NCI-H748 (cell line): ENCODE data around the gene MACROH2A2.

Experiments used
- DNase-seq: peaks from one replicate; lab custom pipeline; 2025; ENCODE audit not compliant: unreplicated experiment; lab: John Stamatoyannopoulos, UW

MACROH2A2 gene

DNA sequence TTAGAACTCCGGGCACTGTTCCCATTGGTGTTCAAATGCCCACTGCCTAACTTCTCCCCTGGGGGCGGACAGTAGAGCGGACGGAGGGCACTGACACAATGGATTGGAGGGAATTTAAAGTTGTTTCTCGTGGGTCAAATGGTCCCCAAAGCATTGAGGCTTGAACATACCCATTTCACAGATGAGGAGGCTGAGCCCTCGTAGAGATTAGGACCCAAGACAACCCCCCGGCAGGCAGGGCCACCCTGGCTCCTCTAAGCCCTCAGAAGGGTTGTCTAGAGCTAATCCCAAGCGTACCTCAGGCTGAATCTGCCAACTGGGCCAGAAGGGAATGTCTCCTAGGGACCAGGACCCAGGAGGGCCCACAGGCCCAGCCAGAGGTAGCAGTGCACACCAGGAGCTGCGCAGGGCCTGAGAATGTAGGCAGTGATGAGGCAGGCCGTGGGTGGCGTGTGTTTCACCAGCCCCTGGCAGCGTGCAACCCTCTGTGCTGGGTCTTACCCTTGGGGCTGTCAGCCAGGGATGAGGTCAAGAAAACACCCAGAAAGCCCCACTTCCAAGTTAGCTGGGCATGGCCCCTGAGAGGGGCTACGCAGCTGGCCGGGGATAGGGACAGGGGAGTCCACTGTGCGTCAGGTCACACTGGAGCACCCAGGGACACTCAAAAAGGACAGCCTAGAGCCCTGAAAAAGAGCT lies 74.2 kb downstream of the MACROH2A2 start:
- DNase-seq = no peak

DNA sequence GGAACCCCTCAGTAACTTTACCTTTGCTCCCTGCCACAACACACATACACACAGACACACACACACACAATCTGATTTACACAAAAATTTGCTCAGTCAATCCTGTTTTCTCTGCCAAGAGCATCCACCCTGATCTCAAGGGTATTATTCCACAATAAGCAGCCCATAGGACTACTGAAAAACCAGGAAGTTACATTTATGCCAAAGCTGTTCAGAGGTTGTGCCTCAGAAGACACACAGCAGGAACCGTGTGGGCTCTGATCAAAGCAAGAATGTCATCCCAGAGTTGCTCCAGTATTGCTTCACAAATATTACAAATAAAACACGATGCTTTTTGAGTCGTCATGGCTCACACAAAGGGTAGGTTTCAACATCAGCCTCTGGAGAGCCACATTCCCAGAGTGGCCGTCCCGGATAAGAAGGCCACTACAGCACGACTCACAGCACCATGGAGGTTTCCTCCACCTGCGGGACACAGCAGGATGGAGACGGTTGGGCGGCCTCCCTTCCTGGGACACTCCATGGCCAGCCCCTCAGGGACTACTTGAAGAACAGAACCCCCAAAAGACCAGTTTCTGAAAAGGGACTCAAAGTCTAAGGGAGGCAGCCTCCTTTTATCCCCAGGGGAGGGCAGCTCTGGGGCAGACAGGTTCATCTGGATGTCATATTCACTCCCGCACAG lies 78.4 kb downstream of the MACROH2A2 start:
- no peak for DNase-seq

DNA sequence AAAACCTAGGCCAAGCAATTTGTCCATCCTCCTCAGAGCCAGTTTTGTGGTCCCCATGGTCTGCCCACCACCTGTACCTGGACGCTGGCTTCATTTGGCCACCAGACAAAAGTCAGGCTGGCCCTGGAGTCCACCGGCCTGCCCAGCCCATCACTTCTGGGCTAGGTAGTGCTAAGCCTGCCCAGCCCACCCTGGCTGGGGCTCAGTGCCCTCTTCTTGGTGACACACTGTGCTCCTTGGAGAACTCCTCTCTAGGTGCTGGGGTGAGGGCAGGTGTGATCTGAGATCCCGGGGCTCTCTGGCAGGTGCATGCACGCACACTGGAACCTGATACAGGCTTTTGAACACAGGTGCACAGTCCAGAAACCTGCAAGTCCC lies 78.9 kb downstream of the MACROH2A2 start:
- DNase-seq = no peak

DNA sequence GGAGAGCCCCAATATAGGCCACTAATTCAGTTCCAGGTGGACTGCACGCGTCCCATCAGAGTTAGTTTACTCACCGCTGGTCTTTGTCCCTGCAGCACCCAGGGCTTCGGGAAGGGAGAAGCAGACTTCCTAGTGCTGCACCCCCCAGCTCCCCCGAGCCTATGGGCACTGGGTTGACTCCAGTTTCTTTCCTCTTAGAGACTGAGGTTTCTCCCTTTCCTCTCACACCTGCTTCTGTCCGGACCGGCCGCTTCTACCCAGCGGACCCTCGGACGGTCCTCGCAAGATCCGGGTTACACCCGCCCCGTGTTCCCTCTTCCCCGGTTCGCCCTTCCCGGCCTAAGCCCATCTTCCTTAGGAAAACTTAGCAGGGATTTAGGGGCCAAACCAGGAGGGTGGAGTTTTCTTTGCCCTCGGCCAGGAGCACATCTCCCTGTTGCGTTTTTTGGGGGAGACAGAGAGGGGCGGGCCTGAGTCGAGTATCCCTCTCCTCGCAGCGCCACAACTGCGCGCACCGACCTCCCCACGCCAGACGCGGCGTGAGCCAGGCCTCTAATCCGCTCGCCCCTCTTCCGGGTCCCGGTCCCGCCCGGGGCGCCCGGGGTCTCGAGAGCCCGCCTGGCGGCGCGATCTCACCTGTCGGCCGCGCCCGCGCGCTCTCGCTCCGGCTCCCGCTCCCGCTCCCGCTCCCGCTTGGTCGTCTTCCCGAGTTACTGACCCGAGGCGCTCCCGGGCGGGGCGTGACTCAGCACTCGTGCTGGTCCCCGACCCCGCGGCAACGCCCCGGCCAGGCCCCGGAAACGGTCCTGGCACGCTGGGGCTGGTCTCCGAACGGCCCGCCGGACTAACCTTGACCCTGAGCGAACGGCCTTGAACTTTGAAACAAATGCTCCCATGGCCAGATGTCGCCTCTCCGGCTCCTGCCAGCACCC lies 79.7 kb downstream of the MACROH2A2 start, which contains the start of gene AIFM2:
AIFM2 (minus strand) TSS at position 728 of the 932 bp plus-strand sequence. CDS start 8,741 bp downstream, outside the sequence.
- DNase-seq = peak; percentile 67

DNA sequence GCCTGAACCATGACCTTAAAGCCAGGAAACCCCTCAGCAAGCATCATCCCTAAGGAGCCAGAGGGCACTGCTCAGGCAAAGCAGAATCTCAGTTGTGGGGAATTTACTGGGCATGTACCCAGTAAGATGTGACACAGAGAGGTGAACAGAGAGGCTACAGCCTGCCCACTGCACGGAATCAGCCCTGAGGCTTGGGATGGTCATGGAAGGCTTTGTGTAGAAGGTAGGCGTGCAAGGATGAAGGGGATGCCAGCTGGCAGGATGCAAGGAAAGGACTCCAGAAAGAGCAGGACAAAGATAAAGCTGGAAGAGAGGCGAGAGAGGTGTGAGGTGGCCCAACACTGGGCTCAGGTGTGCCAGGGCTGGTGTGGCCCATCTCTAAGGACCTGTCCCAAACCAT lies 82.4 kb downstream of the MACROH2A2 start:
- no peak for DNase-seq

DNA sequence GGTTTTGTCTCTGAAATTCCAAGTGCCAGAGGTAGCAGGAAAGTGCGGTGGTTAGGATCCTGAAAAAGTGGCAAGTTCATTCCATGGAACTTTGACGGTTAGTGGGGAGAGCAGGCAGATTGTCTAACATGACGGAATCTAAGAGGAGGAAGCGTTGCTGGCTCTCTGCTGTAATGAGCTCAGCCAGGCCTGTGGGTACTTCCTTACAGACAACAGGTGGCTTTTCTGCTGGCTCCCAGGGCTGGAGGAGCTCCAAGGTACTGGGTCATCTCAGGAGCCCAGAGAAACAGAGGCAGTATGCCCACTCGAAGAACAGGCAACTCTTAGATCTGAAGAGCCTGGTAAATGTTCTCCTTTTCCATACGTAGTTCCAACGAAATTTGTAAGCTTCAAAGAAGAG lies 83.0 kb downstream of the MACROH2A2 start:
- DNase-seq = no peak

DNA sequence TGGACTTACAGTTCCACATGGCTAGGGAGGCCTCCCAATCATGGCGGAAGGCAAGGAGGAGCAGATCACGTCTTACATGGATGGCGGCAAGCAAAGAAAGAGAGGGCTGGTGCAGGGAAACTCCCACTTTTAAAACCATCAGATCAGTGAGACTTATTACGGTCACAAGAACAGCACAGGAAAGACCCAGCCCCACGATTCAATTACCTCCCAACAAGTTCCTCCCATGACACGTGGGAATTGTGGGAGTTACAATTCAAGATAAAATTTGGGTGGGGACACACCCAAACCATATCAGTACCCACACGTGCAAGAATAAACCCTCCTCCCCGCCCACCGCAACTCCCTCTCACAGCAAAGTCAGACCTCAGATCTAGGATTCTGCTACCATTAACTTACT lies 84.5 kb downstream of the MACROH2A2 start:
- no peak for DNase-seq

DNA sequence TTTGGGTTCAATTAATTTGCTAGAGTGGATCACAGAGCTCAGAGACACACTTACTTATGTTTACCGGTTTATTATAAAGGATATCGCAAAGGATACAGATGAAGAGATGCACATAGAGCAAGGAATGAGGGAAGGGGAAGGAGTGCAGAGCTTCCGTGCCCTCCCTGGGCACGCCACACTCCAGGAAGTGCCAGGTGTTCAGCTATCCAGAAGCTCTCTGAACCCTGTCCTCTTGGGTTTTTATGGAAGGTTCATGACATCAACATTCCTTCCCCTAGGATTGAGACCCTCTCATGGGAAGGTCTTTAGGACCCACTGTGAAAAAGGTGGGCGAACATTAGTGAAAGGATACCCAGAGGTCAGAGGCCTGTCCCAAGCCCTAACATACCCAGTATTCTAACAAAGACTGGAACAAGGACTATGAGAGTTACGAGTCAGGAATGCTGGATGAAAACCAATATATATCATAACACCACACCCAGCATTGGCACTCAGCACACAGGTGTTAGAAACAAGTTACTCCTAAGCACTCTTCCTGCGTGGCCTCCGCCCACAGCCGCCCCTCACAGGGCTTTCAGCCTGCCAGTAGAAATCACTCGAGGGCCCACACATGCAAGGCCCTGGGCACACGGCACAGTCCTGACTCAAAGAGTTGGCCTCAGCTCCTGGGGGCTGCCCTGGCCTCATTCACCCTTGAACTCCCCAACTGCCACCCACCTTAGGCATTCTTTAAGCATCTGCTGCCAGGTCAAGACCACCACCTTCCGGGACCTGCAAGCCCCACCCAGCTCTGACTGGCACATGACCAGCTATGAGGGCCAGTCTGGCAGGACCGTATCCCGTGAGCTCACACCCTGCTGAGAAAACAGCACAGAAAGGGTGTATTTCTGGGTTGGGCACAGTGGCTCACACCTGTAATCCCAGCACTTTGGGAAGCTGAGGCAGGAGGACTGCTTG lies 85.6 kb downstream of the MACROH2A2 start:
- no peak for DNase-seq

DNA sequence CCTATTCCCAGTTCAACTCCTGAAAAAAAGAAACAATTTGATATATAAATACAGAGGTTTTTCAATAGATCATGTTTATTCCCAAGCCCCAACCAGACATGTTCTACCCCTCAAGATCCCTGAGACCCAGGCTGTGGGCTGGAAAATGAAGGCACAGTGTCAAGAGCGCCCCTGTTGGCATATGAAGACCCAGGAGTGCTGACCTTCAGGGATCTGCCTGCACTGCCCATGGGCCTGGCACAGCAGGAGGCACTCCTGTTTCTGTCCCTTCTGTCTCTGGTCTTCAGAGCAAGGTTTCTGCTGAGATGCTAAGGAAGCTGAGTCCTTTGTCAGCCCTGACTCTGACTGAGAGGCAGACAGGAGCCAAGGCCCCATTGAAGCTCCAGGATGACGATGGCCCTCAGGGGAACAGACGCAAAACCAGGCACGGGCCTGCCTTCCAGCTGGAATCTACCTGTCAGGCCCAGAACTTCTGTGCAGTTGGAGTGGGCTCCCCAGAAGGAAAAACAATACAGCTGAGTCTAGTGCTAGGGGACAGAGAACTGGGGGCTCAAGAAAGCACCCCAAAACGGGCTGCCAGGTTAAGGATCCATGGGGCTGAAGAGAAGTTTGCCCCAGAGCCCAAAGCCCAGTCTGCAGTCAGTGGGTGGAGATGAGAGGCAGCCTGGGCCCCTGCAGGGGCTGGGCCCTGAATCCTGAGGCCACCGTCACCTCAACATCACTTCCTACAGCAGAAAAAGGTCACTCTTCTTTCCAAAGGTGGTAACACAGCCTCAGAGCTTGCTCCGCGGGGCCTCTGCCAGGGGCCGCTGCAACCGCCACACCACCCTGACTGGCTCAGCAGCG lies 86.7 kb downstream of the MACROH2A2 start:
- DNase-seq = no peak

DNA sequence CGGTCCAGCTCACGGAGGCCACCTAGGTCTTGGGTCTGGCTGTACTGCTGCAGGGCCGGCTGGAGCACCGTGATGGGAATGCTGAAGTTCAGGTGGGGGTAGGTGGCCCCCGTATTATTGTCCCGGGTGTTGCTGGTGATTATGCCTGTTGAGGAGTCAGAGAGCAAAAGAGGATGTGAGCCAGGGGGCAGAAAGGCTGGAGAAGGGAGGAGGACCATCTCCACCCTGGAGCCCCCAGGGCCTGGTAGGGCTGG lies 87.3 kb downstream of the MACROH2A2 start:
- DNase-seq = no peak

DNA sequence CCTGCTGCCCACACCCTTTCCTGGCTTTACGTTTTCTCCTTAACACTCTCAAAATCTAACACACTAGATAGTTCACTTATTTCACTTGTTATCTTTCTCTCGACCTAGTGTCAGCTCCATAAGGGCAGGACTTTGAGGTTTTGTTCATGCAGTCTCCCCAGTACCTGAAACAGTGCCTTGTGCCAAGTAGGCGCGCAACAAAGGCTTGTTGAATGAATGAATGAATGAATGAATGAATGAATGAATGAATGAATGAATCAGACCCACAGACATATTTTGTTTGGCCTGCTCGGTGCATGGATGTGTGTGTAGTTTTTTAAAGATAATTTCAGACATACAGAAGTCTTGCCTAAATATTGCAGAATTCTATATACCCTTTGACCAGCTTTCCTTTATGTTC lies 87.7 kb downstream of the MACROH2A2 start:
- no peak for DNase-seq

DNA sequence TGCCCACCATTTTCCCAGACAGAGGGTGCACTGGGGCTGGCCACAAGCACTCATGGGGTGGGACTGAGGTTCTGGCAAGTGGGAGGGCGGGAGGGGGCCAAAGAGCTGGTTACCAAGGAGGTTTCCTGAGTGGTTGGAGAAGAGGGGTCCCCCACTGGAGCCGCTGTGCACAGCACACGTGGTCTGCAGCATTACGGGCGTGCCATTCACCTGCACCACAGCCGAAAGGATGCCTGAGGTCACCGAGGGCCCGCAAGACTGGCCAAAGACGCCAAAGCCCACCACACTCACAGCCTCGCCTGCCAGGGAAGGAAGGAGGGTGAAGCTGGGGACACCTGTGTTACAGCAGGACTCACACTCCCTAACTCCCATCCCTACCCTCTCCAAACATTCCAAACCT lies 89.9 kb downstream of the MACROH2A2 start:
- DNase-seq = no peak

DNA sequence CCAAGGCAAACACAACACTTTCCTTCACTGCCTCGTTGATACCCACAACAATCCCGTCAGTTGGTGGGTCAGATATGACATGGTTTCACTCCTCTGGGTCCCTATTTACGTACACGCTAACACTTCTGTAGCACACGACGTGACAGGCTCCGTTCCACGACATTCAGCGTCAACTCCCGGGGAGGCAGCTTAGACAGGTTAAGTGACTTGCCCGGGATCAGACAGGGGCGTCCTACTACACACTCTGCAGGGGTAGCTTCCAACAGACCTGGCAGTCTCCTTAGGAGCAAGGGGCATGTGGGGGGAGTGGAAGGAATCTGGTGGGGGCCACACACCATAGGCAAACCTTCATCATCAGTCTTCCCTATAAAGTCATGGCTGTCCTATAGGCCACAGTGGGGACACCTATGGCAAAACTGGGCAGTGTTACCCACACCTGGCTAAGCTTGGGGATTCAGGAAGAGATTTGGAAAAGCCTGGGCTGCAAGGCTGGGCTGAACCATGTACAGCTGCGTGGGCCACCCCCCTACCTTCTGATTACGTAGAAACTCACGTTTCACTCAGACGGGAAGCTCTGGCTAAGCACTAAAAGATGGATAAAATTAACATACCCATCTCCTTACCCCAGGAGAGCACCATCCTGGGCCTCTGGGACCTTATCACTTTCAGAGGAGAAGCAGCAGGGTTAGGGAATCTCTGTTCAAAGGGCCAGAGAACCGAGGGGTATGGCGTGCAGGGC lies 91.9 kb downstream of the MACROH2A2 start:
- DNase-seq = no peak

DNA sequence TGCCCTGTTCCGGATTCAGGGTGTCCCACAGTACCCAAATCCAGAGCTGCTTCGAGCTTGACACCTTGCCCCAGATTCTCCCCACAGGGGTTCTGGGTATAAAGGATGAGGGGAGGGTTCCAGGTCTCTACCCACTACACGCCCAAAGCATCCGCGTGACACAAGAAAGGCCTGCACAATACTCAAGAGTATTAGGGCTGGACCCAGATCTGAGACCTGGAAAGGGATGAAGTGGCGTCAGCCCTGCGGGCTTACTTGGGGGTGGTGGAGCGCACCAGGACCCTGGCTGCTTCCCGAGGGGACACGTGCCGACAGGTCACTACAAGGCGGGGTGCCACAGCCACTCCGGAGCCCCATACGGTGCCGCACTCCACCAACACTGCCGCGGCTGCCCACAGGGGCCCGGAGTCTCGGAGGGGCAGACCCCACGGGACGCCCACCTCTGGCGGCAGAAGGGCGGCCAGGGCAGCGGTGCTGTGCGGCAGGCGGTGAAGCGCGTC lies 92.6 kb downstream of the MACROH2A2 start:
- DNase-seq = peak; percentile 26

DNA sequence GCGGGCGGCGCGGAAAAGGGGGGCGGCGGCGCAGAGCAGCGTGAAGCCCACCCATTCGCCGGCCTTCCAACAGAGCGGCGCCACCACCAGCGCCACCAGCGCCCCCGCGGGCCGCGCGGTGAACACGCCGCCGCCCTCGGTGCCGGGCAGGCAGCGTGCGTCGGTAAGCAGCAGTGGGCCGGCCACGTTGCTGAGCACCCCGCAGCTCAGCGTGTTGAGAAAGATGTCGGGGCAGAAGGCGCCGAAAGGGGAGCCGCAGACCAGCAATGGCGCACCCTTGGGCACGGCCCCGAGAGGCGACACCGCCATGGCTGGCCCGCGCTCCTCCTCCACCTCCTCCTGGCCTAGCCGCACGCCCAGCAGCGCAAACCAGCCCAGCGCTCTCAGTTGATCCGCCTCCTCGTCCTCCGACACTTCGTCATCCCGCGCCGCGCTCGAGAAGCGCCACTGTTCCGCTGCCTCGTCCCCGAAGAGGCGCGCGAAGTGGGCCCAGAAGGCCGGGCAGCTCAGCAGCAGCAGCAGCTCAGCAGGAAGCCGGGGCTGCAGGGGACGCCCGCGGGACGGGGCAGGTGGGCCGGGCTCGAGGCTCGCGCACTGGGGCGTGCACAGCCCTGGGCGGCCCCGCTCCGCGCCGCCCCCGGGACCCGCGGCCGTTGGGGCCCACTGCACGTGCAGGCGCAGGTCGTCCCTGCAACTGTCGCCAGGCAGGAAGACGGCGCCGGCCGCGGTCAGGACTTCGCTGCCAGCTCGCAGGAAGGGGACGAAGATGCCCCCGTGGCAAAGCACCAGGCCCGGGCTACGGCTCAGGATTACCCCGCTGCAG lies 93.2 kb downstream of the MACROH2A2 start:
- peak; percentile 69 for DNase-seq

DNA sequence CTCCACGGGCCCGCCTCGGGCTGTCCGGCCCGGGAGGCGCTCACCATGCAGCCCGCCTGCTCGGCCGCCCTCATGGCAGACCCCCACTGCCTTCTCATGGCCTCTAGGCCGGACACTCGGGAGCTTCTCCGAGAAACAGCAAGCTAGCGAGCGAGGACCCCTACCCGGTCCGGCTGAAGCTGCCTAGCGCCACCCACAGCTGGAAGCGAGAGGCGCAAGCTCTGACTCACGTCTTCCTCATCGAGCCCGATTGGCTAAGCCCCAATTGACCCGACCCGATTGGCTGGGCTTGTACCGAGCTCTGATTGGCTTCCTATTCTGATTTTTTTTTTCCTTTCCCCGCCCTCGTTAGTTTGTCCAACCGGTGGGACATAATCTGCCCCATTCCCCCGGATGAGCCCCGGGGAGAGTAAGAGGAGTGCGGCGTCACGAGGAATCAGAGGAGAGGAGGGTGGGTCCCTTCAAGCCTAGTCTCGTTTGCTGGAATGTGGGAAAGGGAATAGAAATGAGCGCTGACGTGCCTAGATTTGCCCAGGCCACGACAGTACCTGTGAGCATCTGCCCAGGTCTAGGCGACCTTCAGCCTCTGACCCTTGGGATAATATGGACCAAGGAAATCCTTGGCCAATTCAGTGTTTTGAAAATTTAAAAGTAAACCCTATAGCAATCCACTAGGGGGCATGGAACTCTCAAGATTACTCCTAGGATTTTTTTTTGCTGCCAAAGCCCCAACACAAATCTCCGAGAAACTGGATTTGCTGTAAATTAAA lies 94.0 kb downstream of the MACROH2A2 start, which contains the start of gene TYSND1:
TYSND1 (minus strand) TSS at position 212 of the 770 bp plus-strand sequence; CDS start at position 98, 114 bp downstream.
- DNase-seq = peak; percentile 98

DNA sequence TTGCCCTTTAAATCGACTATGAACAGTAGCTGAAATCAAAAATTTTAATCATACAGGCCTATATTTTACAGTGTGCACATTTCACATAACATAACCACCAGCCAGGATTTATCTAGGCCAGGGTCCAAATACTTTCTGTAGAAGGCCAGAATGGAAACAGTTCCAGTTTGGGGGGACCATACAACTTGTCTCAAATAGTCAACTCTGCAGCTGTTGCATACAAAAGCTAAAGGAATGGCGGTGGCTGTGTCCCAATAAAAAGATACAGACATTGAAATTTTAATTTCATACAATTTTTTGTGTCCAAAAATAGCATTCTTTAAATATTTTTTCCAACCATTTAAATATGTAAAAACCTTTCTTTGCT lies 94.6 kb downstream of the MACROH2A2 start:
- no peak for DNase-seq
